ENCODE measurements around the gene TBCK.

GRCh38 chr4:106336618-106337017 lies 20.6 kb upstream of the TBCK start:
- TF ChIP-seq, protein P1, sequence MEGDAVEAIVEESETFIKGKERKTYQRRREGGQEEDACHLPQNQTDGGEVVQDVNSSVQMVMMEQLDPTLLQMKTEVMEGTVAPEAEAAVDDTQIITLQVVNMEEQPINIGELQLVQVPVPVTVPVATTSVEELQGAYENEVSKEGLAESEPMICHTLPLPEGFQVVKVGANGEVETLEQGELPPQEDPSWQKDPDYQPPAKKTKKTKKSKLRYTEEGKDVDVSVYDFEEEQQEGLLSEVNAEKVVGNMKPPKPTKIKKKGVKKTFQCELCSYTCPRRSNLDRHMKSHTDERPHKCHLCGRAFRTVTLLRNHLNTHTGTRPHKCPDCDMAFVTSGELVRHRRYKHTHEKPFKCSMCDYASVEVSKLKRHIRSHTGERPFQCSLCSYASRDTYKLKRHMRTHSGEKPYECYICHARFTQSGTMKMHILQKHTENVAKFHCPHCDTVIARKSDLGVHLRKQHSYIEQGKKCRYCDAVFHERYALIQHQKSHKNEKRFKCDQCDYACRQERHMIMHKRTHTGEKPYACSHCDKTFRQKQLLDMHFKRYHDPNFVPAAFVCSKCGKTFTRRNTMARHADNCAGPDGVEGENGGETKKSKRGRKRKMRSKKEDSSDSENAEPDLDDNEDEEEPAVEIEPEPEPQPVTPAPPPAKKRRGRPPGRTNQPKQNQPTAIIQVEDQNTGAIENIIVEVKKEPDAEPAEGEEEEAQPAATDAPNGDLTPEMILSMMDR (optimal IDR thresholded peaks at IDR 0.05 in 1 of 3, IDR thresholded peaks at IDR 0.05 in 1 of 3, conservative IDR thresholded peaks at IDR 0.05 in 1 of 3; ENCODE audit: extremely low read depth in 1 of 3, insufficient read depth in 2 of 3, low read length in 3 of 3), result no peak
- no peak for TF ChIP-seq EZH2 (IDR thresholded peaks at IDR 0.05; ENCODE audit: low read length)
